Esophagus squamous epithelium (tissue), 5 donors: ENCODE measurements around the gene EHD3. TPM values are rescaled to one million over a fixed set of nuclear protein-coding genes. Genes with fewer than 3 reads are reported as not detected.
A peak's percentile ranks its signal among the peaks of the same experiment; 100 is the strongest.

ENCODE experiments used
- DNase-seq: peaks from one replicate; lab custom pipeline; 2025; lab: John Stamatoyannopoulos, UW
- H3K27ac ChIP-seq, 4 donors: fragments of 200-600 bp; sonication (generic); one replicate each; pipeline ENCODE4 v1.5.1; 2016 to 2019; ENCODE audit warnings: mild to moderate bottlenecking in 1 of 4
- H3K27me3 ChIP-seq, 4 donors: fragments of 200-600 bp; sonication (generic); 1 replicate in 3 of 4; 2 replicates in 1 of 4; pipeline versions ENCODE4 v1.5.1 to v1.6.0; 2017 to 2021; ENCODE audit warnings: antibody characterized with exemption in 1 of 4
- H3K36me3 ChIP-seq, 3 donors: fragments of 200-600 bp; sonication (generic); one replicate each; pipeline ENCODE4 v1.5.1; 2016 to 2019
- H3K4me1 ChIP-seq, 3 donors: fragments of 200-600 bp; sonication (generic); one replicate each; pipeline ENCODE4 v1.5.1; 2017 to 2019
- H3K4me3 ChIP-seq, 4 donors: fragments of 200-600 bp; sonication (generic); 1 replicate in 3 of 4; 2 replicates in 1 of 4; pipeline ENCODE4 v1.5.1; 2016 to 2019; ENCODE audit warnings: mild to moderate bottlenecking in 2 of 4, moderate library complexity in 1 of 4
- H3K9me3 ChIP-seq, 3 donors: fragments of 200-600 bp; sonication (generic); one replicate each; pipeline ENCODE4 v1.5.1; 2016 to 2019
- POLR2A ChIP-seq, 4 donors: fragments of 450-650 bp; IDR thresholded peaks; one replicate each; pipeline ENCODE4 v1.6.1; 2017; ENCODE audit warnings: antibody characterized with exemption in 4 of 4, mild to moderate bottlenecking in 4 of 4, moderate library complexity in 3 of 4
- WGBS, 2 donors: methylation state at CpG; one replicate each; pipeline ENCODE4 v1.1.5; 2018; 5-methylcytosine and 5-hydroxymethylcytosine counted together
- intact Hi-C: fragments of 100-400 bp; cut with DNase I; formaldehyde crosslinking; loops from one replicate; pipeline ENCODE4 v1.15.0; 2022
- total RNA-seq, 4 donors: library from RNA; depleted of rRNA; stranded (reverse); fragments of >200 nt; gene quantifications; one replicate each; pipeline ENCODE4 v1.1.0, GENCODE V29; 2016
- TF ChIP-seq, protein P1 (sequence below), 6 experiments: fragments of 450-650 bp in 4 of 6; fragments of 200-600 bp in 2 of 6; sonication (generic) in 2 of 6; IDR thresholded peaks; one replicate each; pipeline ENCODE4 v1.5.1; 2016 to 2019; ENCODE audit warnings: antibody characterized with exemption in 6 of 6, mild to moderate bottlenecking in 4 of 6, moderate library complexity in 4 of 6
- donor health status: DM: yes; HTN: yes; CAD: no.

Gene EHD3
- total RNA-seq, 4 donors from 2014 or later = 22.6 to 54.5 (median 38.1) TPM

DNA sequence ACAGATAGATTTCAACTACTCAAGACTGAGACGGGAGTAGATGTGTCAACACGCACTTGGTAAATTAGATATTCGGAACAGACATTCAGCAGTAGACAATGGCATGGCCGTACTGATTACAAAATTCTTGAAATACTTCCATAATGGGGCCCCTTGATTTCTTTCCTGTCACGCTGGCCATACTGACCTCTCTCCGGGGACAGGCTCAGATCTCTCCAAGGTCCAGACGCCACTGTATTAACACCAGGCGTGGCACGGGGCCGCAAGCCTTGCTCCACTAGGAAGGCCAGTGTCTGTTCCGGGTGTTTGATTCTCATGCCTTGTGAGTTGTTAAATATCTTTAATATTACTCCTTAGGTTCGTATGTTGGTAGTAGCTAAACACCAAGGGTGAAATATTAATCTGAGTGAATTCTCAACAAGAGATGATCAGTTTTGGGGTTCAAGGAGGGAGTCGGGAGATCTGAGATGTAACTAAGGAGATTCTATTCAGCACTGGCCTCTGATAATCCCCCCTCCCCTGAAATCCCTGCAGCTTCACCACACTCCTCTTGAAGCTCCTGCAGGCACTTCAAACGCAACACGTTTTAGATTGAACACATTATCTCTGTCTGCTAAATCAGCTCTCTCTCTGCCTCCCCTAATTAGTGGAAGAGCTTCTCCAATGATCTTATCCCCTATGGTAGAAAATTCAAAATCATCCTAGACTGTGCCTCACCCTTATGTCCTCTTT, 2.2 kb upstream of the EHD3 start:
- intact Hi-C loops = loop anchor here (5.0 kb wide), 1 partner anchor 96 kb away; no protein-coding TSS in a partner anchor
- 84 to 88% methylated on average over 14 to 15 of the region's 15 CpGs for WGBS, 2 donors
- no peaks in the 10 kb centered on the region for H3K9me3 ChIP-seq
- TF ChIP-seq, protein P1, sequence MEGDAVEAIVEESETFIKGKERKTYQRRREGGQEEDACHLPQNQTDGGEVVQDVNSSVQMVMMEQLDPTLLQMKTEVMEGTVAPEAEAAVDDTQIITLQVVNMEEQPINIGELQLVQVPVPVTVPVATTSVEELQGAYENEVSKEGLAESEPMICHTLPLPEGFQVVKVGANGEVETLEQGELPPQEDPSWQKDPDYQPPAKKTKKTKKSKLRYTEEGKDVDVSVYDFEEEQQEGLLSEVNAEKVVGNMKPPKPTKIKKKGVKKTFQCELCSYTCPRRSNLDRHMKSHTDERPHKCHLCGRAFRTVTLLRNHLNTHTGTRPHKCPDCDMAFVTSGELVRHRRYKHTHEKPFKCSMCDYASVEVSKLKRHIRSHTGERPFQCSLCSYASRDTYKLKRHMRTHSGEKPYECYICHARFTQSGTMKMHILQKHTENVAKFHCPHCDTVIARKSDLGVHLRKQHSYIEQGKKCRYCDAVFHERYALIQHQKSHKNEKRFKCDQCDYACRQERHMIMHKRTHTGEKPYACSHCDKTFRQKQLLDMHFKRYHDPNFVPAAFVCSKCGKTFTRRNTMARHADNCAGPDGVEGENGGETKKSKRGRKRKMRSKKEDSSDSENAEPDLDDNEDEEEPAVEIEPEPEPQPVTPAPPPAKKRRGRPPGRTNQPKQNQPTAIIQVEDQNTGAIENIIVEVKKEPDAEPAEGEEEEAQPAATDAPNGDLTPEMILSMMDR (IDR thresholded peaks at IDR 0.05) = no peak
- no peak for TF ChIP-seq POLR2A (IDR thresholded peaks at IDR 0.05)
- peak overlapping the region in 1 of 4 donors; percentile 83 for H3K27ac ChIP-seq
- H3K27me3 ChIP-seq = no peaks in the 10 kb centered on the region
- no peak for DNase-seq
- no peaks in the 10 kb centered on the region for H3K36me3 ChIP-seq
- no peak overlapping the region for H3K4me3 ChIP-seq
- peaks cover 5 to 67% (median 41%) of the 10 kb centered on the region in 3 donors for H3K4me1 ChIP-seq

DNA sequence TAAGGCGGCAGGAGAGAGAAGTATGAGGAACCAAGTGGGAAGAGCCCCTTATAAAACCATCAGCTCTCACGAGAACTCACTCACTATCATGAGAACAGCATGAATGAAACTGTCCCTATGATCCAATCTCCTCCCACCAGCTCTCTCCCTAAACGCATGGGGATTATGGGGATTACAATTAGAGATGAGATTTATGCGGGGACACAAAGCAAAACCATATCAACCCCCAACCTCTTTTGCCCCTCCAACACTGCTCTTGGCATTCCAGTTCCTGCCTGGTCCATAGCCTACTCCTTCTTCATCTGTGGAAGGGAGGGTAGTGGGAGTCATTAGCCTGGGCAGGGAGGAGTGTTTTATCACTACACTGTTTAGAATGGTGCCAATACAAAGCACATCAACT, 1.4 kb upstream of the EHD3 start:
- WGBS, 2 donors = 65 to 70% methylated on average over 3 to 4 of the region's 4 CpGs
- Histone ChIP-seq H3K4me3 (no peak overlapping the region), H3K27ac (peak overlapping the region in 3 of 4 donors; percentile 8 to 85 (median 83)), H3K9me3 (no peaks in the 10 kb centered on the region), H3K36me3 (no peaks in the 10 kb centered on the region), H3K27me3 (no peaks in the 10 kb centered on the region), H3K4me1 (peaks cover 5 to 62% (median 35%) of the 10 kb centered on the region in 3 donors)
- TF ChIP-seq, protein P1 (IDR thresholded peaks at IDR 0.05) = no peak
- TF ChIP-seq POLR2A (IDR thresholded peaks at IDR 0.05) = no peak
- intact Hi-C loops = loop anchor here (5.0 kb wide), 1 partner anchor 95 kb away; no protein-coding TSS in a partner anchor
- DNase-seq = no peak

DNA sequence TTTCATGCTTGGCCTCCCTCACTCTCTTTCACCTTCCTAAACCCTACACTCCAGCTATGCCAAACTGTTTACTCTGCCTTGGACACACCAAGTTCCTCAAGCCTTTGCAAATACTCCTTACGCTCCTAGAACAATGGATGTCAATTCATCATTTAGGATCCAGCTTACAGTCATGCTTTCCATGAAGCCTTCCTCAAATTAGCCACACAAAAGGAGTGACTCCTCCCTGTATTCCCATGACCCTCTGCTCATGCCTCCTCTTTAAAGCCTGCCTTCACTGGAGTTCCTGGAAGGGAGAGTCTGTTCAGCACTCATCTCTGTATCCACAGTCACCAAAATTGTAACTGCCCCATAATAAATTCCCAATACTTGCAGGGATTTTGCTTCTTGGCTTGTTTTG, 721 bp upstream of the EHD3 start:
- H3K36me3 ChIP-seq = no peaks in the 10 kb centered on the region
- intact Hi-C loops = loop anchor here (5.0 kb wide), 1 partner anchor 94 kb away; no protein-coding TSS in a partner anchor
- peak overlapping the region; percentile 55 to 75 (median 62) for H3K4me3 ChIP-seq
- no peaks in the 10 kb centered on the region for H3K9me3 ChIP-seq
- H3K27me3 ChIP-seq = no peaks in the 10 kb centered on the region
- peak overlapping the region; percentile 66 to 85 (median 83) for H3K27ac ChIP-seq
- TF ChIP-seq POLR2A (IDR thresholded peaks at IDR 0.05) = no peak
- TF ChIP-seq, protein P1 (IDR thresholded peaks at IDR 0.05) = no peak
- WGBS, 2 donors = 39 to 73% methylated on average over 1 of the region's 1 CpG
- H3K4me1 ChIP-seq = peaks cover 5 to 60% (median 33%) of the 10 kb centered on the region in 3 donors
- no peak for DNase-seq

DNA sequence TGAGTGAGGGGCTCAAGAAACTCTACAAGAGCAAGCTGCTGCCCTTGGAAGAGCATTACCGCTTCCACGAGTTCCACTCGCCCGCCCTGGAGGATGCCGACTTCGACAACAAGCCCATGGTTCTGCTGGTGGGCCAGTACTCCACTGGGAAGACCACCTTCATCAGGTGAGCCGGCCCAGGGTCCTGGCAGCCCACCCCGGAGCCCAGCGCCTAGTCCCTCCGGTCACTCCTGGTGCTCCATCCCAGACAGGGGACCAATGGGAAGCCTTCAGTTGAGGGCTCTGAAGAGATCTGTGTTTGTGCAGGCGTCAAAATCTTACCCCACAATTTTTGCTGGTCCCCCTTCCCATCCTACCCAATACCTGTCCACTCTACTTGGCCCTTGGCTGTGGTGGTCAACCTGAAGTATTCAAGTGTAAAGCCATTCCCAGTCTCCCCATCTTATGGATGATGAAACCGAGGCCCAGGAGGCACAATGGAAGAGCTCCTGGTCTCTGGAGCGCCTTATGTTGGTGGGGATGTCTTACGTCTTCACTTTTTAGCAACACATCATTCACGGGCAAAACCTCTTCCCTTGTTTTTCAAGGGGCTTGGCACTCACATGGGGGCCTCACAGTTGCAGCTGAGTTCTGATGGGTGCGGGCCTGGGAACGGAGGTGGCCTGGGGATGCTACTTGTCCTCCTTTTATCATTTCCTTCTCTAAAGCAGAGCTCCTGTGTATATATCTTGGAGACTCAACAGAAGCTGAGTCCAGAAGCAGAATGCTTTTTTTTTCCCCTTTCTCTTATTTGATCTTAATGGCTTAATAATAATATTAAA, 941 bp downstream of the EHD3 start:
- H3K27ac ChIP-seq = peak overlapping the region; percentile 66 to 85 (median 83)
- no peak for TF ChIP-seq POLR2A (IDR thresholded peaks at IDR 0.05)
- TF ChIP-seq, protein P1 (IDR thresholded peaks at IDR 0.05) = no peak
- DNase-seq = no peak
- 47 to 67% methylated on average over 10 to 14 of the region's 17 CpGs for WGBS, 2 donors
- H3K4me3 ChIP-seq = peak overlapping the region; percentile 55 to 75 (median 62)
- H3K36me3 ChIP-seq = peaks cover 0 to 8% (median 0%) of the 10 kb centered on the region in 3 donors
- H3K9me3 ChIP-seq = no peaks in the 10 kb centered on the region
- intact Hi-C loops = loop anchor here (5.0 kb wide), 1 partner anchor 92 kb away; no protein-coding TSS in a partner anchor
- peaks cover 14 to 74% (median 49%) of the 10 kb centered on the region in 3 donors for H3K4me1 ChIP-seq
- no peaks in the 10 kb centered on the region for H3K27me3 ChIP-seq
